HCT116 (cell line): ENCODE results near the gene ZNF143. TPM values are rescaled to one million over a fixed set of nuclear protein-coding genes. Genes with fewer than 3 reads are reported as not detected.

ENCODE experiments used
- ATAC-seq: fragments of 200-7000 bp; cut with Tn5 transposase; 2 replicates; pipeline ENCODE4 v1.9.1; 2020; ENCODE audit warnings: mild to moderate bottlenecking, moderate library complexity
- BruUV-seq: library from RNA; stranded (reverse); fragments of 400-500 nt; replicated peaks from 2 replicates; lab custom pipeline; 2021; lab: Mats Ljungman, UMichigan
- CTCF ChIA-PET: fragments of 300-600 bp; sonication (Branson Sonifier 250); formaldehyde crosslinking; loops from one replicate; lab custom pipeline; 2021; ENCODE audit warnings: antibody characterized with exemption; lab: Charles Lee
- POLR2A ChIA-PET: fragments of 300-600, 350-600 bp; sonication (Branson Sonifier 250); formaldehyde crosslinking; loops from one replicate; lab custom pipeline; 2021; ENCODE audit warnings: antibody characterized with exemption; lab: Charles Lee
- RAD21 ChIA-PET, 2 experiments: fragments of 300-600 bp; sonication (Branson Sonifier 250); formaldehyde crosslinking; loops; one replicate each; lab custom pipeline; 2023; ENCODE audit warnings: low total read pairs in 2 of 2; ENCODE audit not compliant: uncharacterized antibody in 2 of 2, unreplicated experiment in 2 of 2, low non-redundant PET in 1 of 2; lab: Charles Lee
- DNase-seq: peaks from one replicate; pipeline ENCODE4 v3.0.0-alpha.2; 2010; ENCODE audit warnings: low read depth, low spot score
- H2AFZ ChIP-seq: fragments of 200-600 bp; shearing (Covaris generic), sonication (generic); 2 replicates; pipeline ENCODE4 v1.6.1; 2017; ENCODE audit warnings: low read depth, mixed run types, mixed read lengths, antibody characterized with exemption, low read length; ENCODE audit not compliant: poor library complexity, severe bottlenecking
- H3K27ac ChIP-seq: 2 replicates; pipeline ENCODE4 v1.5.1; 2012; ENCODE audit warnings: low read depth, low read length
- H3K27me3 ChIP-seq: fragments of 200-600 bp; sonication (generic); 2 replicates; pipeline ENCODE4 v1.6.1; 2016; ENCODE audit warnings: mixed run types, low read length, mixed read lengths; ENCODE audit not compliant: insufficient read depth
- H3K36me3 ChIP-seq, 2 experiments: fragments of 200-500 bp in 1 of 2; fragments of 200-600 bp in 1 of 2; sonication (Bioruptor generic) in 1 of 2; sonication (generic) in 1 of 2; 2 replicates each; pipeline versions ENCODE4 v1.5.1 to v1.6.1; 2014 to 2016; ENCODE audit warnings: low read length in 2 of 2, inconsistent platforms in 1 of 2, mixed read lengths in 1 of 2, mixed run types in 1 of 2; ENCODE audit not compliant: insufficient read depth in 2 of 2, control insufficient read depth in 1 of 2
- H3K4me1 ChIP-seq, 2 experiments: fragments of 200-600 bp in 1 of 2; sonication (generic) in 1 of 2; 2 replicates each; pipeline versions ENCODE4 v1.5.1 to v1.6.1; 2012 to 2017; ENCODE audit warnings: low read length in 2 of 2, inconsistent platforms in 1 of 2, mild to moderate bottlenecking in 1 of 2, mixed read lengths in 1 of 2, mixed run types in 1 of 2, moderate library complexity in 1 of 2; ENCODE audit not compliant: insufficient read depth in 2 of 2, control insufficient read depth in 1 of 2
- H3K4me2 ChIP-seq: fragments of 200-600 bp; sonication (generic); 2 replicates; pipeline ENCODE4 v1.6.1; 2017; ENCODE audit warnings: mixed run types, low read length, mixed read lengths
- H3K4me3 ChIP-seq, 2 experiments: fragments of 200-600 bp in 1 of 2; sonication (generic) in 1 of 2; replicated peaks in 1 of 2; 2 replicates each; pipeline ENCODE4 v1.5.1; 2011 to 2016; ENCODE audit warnings: low read length in 2 of 2, control low read depth in 1 of 2, low read depth in 1 of 2, mild to moderate bottlenecking in 1 of 2, mixed read lengths in 1 of 2, mixed run types in 1 of 2
- H3K79me2 ChIP-seq: fragments of 200-600 bp; sonication (generic); 2 replicates; pipeline ENCODE4 v1.6.1; 2017; ENCODE audit warnings: mild to moderate bottlenecking, mixed run types, low read length, moderate library complexity, mixed read lengths; ENCODE audit not compliant: insufficient read depth
- H3K9ac ChIP-seq: fragments of 200-600 bp; sonication (generic); 2 replicates; pipeline ENCODE4 v1.6.1; 2016; ENCODE audit warnings: low read length, mixed read lengths
- H3K9me2 ChIP-seq: fragments of 200-600 bp; sonication (generic), shearing (Covaris generic); 2 replicates; pipeline ENCODE4 v1.6.1; 2017; ENCODE audit warnings: mixed run types, mild to moderate bottlenecking, moderate library complexity; ENCODE audit not compliant: insufficient read depth
- H3K9me3 ChIP-seq, 2 experiments: fragments of 200-500 bp in 1 of 2; fragments of 200-600 bp in 1 of 2; sonication (Bioruptor generic) in 1 of 2; sonication (generic) in 1 of 2; 2 replicates each; pipeline ENCODE4 v1.6.1; 2014 to 2017; ENCODE audit warnings: low read length in 2 of 2, mixed read lengths in 2 of 2, inconsistent platforms in 1 of 2, low read depth in 1 of 2, mild to moderate bottlenecking in 1 of 2, mixed run types in 1 of 2, moderate library complexity in 1 of 2; ENCODE audit not compliant: control insufficient read depth in 1 of 2, insufficient read depth in 1 of 2
- H4K20me1 ChIP-seq: fragments of 200-600 bp; sonication (generic), shearing (Covaris generic); 2 replicates; pipeline ENCODE4 v1.6.1; 2017; ENCODE audit warnings: mixed run types, mild to moderate bottlenecking, moderate library complexity; ENCODE audit not compliant: insufficient read depth
- CBX3 ChIP-seq: IDR thresholded peaks from 2 replicates; pipeline ENCODE4 v1.6.1; 2012; ENCODE audit warnings: low read depth
- ELF1 ChIP-seq: IDR thresholded peaks from 2 replicates; pipeline ENCODE4 v1.6.1; 2012; ENCODE audit warnings: low read depth, borderline replicate concordance
- EZH2 ChIP-seq: fragments of 200-600 bp; sonication (generic); IDR thresholded peaks from 2 replicates; pipeline ENCODE4 v1.6.1; 2017; ENCODE audit warnings: antibody characterized with exemption, mixed run types
- EZH2phosphoT487 ChIP-seq: fragments of 200-600 bp; IDR thresholded peaks from 2 replicates; pipeline ENCODE4 v1.6.1; 2018; ENCODE audit warnings: antibody characterized with exemption, borderline replicate concordance
- JUND ChIP-seq: IDR thresholded peaks from 2 replicates; pipeline ENCODE4 v1.6.1; 2012
- POLR2A ChIP-seq: IDR thresholded peaks from 2 replicates; pipeline ENCODE4 v1.7.0; 2011; ENCODE audit warnings: borderline replicate concordance; ENCODE audit not compliant: insufficient read depth, insufficient read length; ENCODE audit errors: extremely low read depth
- POLR2AphosphoS5 ChIP-seq: IDR thresholded peaks from 2 replicates; pipeline ENCODE4 v1.6.1; 2011; ENCODE audit warnings: mild to moderate bottlenecking, low read depth, low read length, moderate library complexity
- RAD21 ChIP-seq: IDR thresholded peaks from 2 replicates; pipeline ENCODE4 v1.6.1; 2012; ENCODE audit warnings: low read depth, mild to moderate bottlenecking
- SIN3A ChIP-seq: IDR thresholded peaks from 2 replicates; pipeline ENCODE4 v1.6.1; 2012; ENCODE audit warnings: low read depth
- SP1 ChIP-seq: IDR thresholded peaks from 2 replicates; pipeline ENCODE4 v1.6.1; 2012; ENCODE audit warnings: low read depth
- SRF ChIP-seq: IDR thresholded peaks from 2 replicates; pipeline ENCODE4 v1.6.1; 2012; ENCODE audit warnings: low read depth
- TCF7L2 ChIP-seq: IDR thresholded peaks from 2 replicates; pipeline ENCODE4 v1.7.0; 2011; ENCODE audit warnings: borderline replicate concordance, inconsistent platforms; ENCODE audit not compliant: insufficient read depth, insufficient read length; ENCODE audit errors: extremely low read depth
- ZFX ChIP-seq: fragments of 450-650 bp; IDR thresholded peaks from 2 replicates; pipeline ENCODE4 v1.6.1; 2017
- ZNF274 ChIP-seq: fragments of 200-500 bp; sonication (Bioruptor generic); IDR thresholded peaks from 2 replicates; pipeline ENCODE4 v1.6.1; 2014; ENCODE audit warnings: mild to moderate bottlenecking, low read depth, low read length, inconsistent platforms
- intact Hi-C: fragments of 100-400 bp; cut with micrococcal nuclease; formaldehyde crosslinking; loops from 2 replicates; pipeline ENCODE4 v1.10.0; 2022
- total RNA-seq: library from RNA; stranded (reverse); gene quantifications from one replicate; pipeline ENCODE4 v1.2.1, GENCODE V29; 2021; ENCODE audit not compliant: unreplicated experiment
- TF ChIP-seq, protein P1 (sequence below): IDR thresholded peaks from 2 replicates; pipeline ENCODE4 v1.6.1; 2012
- TF ChIP-seq, protein P2 (sequence below), 3 experiments: fragments of 200-600 bp in 1 of 3; sonication (generic) in 1 of 3; IDR thresholded peaks in 2 of 3; conservative IDR thresholded peaks in 1 of 3; 2 replicates each; pipeline ENCODE4 v1.5.1; 2012 to 2017; ENCODE audit warnings: low read depth in 2 of 3, low read length in 2 of 3, antibody characterized with exemption in 1 of 3, borderline replicate concordance in 1 of 3, control low read depth in 1 of 3, mild to moderate bottlenecking in 1 of 3, mixed read lengths in 1 of 3, mixed run types in 1 of 3, moderate library complexity in 1 of 3; ENCODE audit not compliant: insufficient read depth in 1 of 3
- TF ChIP-seq, protein P3 (sequence below): IDR thresholded peaks from 2 replicates; pipeline ENCODE4 v1.6.1; 2011; ENCODE audit warnings: mild to moderate bottlenecking, low read length, moderate library complexity; ENCODE audit not compliant: insufficient replicate concordance; ENCODE audit errors: extremely low read depth
- TF ChIP-seq, protein P4 (sequence below): IDR thresholded peaks from 2 replicates; pipeline ENCODE4 v1.6.1; 2012

Gene ZNF143
- total RNA-seq, 1 experiment from 2014 or later = 27.5 TPM

DNA sequence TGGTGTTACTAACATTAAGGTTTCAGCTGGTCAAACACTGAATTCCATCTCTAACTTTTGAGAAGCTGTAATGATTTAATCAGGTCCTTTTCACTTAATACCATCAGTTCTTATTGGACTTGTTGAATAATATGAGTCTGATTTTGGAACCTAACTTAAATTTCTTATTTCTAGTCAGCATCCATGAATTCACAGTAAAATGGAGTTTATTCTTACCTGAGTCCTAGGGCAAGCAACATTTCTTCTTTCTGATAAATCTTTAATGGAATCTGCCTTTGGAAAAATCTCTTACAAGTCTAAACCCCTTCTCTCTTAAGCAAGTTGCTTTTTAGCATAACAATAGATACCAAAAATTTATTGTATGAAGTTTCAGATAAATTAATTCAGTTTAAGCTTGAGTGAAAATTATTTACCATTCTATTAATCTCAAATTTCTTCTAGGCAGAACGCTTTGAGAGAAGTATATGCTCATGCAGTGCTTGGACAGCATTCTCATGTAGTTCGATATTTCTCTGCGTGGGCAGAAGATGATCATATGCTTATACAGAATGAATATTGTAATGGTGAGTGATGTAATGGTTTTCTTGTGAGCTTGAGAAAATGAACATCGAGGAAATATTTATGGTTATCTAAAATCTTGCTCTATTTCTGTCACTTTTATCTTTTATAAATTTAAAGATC, 116.0 kb downstream of the ZNF143 start:
- peaks cover 43 to 60% of the 10 kb centered on the region in 2 experiments for H3K36me3 ChIP-seq
- H3K4me1 ChIP-seq = peaks cover 6 to 29% of the 10 kb centered on the region in 2 experiments; a peak in 3 of 4 replicates
- H3K4me2 ChIP-seq = peak overlapping the region; percentile 85; the same call in 1 of the 2 replicates
- no peak overlapping the region for H3K27ac ChIP-seq
- no peaks in the 10 kb centered on the region for H3K9me3 ChIP-seq
- TF ChIP-seq EZH2phosphoT487 (no peak), CBX3 (no peak), ELF1 (no peak), RAD21 (no peak), TCF7L2 (no peak), SRF (no peak), SP1 (no peak), SIN3A (no peak), JUND (no peak), POLR2A (no peak), ZNF274 (no peak), EZH2 (no peak), POLR2AphosphoS5 (no peak), ZFX (no peak)
- TF ChIP-seq, protein P1, sequence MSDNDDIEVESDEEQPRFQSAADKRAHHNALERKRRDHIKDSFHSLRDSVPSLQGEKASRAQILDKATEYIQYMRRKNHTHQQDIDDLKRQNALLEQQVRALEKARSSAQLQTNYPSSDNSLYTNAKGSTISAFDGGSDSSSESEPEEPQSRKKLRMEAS = no peak
- TF ChIP-seq, protein P2, sequence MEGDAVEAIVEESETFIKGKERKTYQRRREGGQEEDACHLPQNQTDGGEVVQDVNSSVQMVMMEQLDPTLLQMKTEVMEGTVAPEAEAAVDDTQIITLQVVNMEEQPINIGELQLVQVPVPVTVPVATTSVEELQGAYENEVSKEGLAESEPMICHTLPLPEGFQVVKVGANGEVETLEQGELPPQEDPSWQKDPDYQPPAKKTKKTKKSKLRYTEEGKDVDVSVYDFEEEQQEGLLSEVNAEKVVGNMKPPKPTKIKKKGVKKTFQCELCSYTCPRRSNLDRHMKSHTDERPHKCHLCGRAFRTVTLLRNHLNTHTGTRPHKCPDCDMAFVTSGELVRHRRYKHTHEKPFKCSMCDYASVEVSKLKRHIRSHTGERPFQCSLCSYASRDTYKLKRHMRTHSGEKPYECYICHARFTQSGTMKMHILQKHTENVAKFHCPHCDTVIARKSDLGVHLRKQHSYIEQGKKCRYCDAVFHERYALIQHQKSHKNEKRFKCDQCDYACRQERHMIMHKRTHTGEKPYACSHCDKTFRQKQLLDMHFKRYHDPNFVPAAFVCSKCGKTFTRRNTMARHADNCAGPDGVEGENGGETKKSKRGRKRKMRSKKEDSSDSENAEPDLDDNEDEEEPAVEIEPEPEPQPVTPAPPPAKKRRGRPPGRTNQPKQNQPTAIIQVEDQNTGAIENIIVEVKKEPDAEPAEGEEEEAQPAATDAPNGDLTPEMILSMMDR (IDR thresholded peaks at IDR 0.05 in 2 of 3, conservative IDR thresholded peaks at IDR 0.05 in 1 of 3; ENCODE audit: borderline replicate concordance in 1 of 3, insufficient read depth in 1 of 3, low read depth in 2 of 3, low read length in 2 of 3) = no peak
- TF ChIP-seq, protein P3, sequence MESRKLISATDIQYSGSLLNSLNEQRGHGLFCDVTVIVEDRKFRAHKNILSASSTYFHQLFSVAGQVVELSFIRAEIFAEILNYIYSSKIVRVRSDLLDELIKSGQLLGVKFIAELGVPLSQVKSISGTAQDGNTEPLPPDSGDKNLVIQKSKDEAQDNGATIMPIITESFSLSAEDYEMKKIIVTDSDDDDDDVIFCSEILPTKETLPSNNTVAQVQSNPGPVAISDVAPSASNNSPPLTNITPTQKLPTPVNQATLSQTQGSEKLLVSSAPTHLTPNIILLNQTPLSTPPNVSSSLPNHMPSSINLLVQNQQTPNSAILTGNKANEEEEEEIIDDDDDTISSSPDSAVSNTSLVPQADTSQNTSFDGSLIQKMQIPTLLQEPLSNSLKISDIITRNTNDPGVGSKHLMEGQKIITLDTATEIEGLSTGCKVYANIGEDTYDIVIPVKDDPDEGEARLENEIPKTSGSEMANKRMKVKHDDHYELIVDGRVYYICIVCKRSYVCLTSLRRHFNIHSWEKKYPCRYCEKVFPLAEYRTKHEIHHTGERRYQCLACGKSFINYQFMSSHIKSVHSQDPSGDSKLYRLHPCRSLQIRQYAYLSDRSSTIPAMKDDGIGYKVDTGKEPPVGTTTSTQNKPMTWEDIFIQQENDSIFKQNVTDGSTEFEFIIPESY = no peak
- TF ChIP-seq, protein P4, sequence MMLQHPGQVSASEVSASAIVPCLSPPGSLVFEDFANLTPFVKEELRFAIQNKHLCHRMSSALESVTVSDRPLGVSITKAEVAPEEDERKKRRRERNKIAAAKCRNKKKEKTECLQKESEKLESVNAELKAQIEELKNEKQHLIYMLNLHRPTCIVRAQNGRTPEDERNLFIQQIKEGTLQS = no peak
- RAD21 ChIA-PET = no interaction called here
- H4K20me1 ChIP-seq = peaks cover 28% of the 10 kb centered on the region; the same call in 1 of the 2 replicates
- CTCF ChIA-PET = no interaction called here
- no peaks in the 10 kb centered on the region for H3K9me2 ChIP-seq
- intact Hi-C loops = no loop called here
- H3K27me3 ChIP-seq = no peaks in the 10 kb centered on the region
- DNase-seq (no peak), ATAC-seq (no peak)
- BruUV-seq = no TSS peak
- H3K79me2 ChIP-seq = peaks cover 77% of the 10 kb centered on the region
- H3K9ac ChIP-seq = no peak overlapping the region
- POLR2A ChIA-PET = no interaction called here
- H2AFZ ChIP-seq = no peak overlapping the region
- H3K4me3 ChIP-seq = no peak overlapping the region
